ENCODE data around the gene TRIM17. TPM values are rescaled to one million over a fixed set of nuclear protein-coding genes. Genes with fewer than 3 reads are reported as not detected.

Gene TRIM17
- total RNA-seq, 1 experiment from 2014 or later: 55.5 TPM

DNA sequence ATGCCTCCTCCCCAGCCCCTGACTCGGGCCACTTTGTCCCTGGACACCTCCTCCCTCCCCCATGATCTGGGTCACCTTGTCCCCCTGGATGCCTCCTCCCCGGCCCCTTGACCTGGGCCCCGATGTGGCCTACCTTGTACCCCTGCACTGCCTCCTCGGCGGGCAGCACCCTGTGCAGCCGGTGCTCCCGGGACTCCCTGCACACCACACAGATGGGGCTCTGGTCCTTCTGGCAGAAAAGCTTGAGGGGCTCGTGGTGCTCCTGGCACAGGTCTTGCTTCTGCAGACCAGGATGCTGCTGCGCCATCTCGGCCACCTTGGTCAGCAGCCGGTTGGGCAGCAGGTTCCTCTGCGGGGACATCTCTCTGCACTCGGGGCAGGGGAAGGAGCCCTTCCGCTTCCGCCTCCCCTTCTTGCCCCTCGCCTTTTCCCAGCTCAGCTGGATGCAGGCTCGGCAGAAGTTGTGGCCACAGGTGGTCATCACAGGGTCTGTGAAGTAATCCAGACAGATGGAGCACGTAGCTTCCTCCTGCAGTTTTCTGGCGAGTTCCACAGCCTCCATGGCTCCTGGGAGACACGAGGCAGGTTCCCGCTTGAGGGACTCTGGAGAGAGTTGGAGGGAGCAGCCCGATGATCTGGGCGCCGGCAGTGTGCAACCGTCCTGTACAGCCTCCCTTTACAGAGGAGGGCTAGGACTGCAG lies 2.0 kb downstream of the TRIM17 start:
- no peak for TF ChIP-seq EZH2 (IDR thresholded peaks at IDR 0.05; ENCODE audit: low read depth)
- TF ChIP-seq, protein P1, sequence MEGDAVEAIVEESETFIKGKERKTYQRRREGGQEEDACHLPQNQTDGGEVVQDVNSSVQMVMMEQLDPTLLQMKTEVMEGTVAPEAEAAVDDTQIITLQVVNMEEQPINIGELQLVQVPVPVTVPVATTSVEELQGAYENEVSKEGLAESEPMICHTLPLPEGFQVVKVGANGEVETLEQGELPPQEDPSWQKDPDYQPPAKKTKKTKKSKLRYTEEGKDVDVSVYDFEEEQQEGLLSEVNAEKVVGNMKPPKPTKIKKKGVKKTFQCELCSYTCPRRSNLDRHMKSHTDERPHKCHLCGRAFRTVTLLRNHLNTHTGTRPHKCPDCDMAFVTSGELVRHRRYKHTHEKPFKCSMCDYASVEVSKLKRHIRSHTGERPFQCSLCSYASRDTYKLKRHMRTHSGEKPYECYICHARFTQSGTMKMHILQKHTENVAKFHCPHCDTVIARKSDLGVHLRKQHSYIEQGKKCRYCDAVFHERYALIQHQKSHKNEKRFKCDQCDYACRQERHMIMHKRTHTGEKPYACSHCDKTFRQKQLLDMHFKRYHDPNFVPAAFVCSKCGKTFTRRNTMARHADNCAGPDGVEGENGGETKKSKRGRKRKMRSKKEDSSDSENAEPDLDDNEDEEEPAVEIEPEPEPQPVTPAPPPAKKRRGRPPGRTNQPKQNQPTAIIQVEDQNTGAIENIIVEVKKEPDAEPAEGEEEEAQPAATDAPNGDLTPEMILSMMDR (conservative IDR thresholded peaks at IDR 0.05): no peak
- H3K36me3 ChIP-seq (ENCODE audit: low read depth): 0 out of 2 replicates have a peak, but pooled peaks cover 5% of the 10 kb centered on the region
- H2AFZ ChIP-seq: no peak overlapping the region
- H3K27me3 ChIP-seq (ENCODE audit: insufficient read depth, low read depth): no peaks in the 10 kb centered on the region
- peaks cover 23% of the 10 kb centered on the region for H3K79me2 ChIP-seq (ENCODE audit: low read depth)
- H3K9me2 ChIP-seq (ENCODE audit: insufficient read depth): no peaks in the 10 kb centered on the region
- H3K4me2 ChIP-seq: peak overlapping the region; percentile 86
- intact Hi-C loops (cut with micrococcal nuclease; ENCODE audit: unreplicated experiment): loop anchor here (10.0 kb wide), 1 partner anchor 810 kb away; no protein-coding TSS in a partner anchor
- no peak overlapping the region for H3K4me3 ChIP-seq
- H3K9me3 ChIP-seq (ENCODE audit: insufficient read depth, low read depth): no peaks in the 10 kb centered on the region
- peaks cover 32% of the 10 kb centered on the region for H3F3A ChIP-seq (ENCODE audit: insufficient read depth, low read depth)
- no TSS peak for BruUV-seq (replicated peaks)
- H3K4me1 ChIP-seq (replicated peaks; ENCODE audit: insufficient read depth): peaks cover 60% of the 10 kb centered on the region
- no peak overlapping the region for H3K27ac ChIP-seq
- H4K20me1 ChIP-seq (ENCODE audit: insufficient read depth): no peaks in the 10 kb centered on the region
- ChIA-PET CTCF (interaction anchor here (0.6 kb wide), 1 partner anchor 72 kb away, joined by 3 read pairs; no protein-coding TSS in a partner anchor), POLR2A (ENCODE audit: unreplicated experiment) (interaction anchor here (0.6 to 0.7 kb wide), 2 partner anchors 8 to 505 kb away, joined by 3 to 26 read pairs; partner anchors contain the start of gene TRIM11)
- DNase-seq: no peak

DNA sequence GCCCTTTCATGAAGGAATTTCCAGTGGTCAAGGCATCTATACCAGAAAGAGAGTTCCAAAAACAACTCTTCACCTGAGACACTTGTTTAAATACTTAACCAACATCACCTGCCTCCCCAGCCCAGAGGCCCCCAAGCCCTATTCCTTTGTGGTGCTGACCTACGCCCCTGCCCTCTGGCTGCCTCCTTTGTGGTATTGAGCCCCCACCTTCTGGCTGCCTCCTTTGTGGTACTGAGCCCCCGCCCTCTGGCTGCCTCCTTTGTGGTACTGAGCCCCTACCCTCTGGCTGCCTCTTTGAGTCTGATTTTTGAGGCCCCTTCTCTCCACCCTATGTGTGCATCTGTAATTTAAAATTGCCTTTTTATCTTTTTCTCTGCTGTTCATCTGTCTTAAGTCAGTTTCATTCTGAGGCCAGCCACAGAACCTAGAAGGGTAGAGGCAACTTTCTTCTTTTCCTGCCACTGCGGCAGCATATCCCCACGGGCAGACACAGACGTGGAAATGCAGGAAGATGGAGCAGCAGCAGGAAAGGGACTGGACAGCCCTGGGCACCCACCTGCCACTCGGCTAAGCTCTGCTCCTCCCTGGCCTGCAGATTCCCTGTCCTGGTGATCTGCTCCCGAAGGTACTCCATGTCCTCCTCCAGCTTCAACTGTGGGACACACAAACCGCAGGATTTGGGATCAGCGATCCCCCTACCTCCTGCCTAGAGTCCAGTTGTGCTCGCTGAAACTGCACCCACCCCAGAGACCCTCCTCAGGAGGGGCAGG lies 3.2 kb downstream of the TRIM17 start:
- Histone ChIP-seq H3K27me3 (ENCODE audit: insufficient read depth, low read depth) (no peaks in the 10 kb centered on the region), H3K9me2 (ENCODE audit: insufficient read depth) (no peaks in the 10 kb centered on the region), H3K36me3 (ENCODE audit: low read depth) (0 out of 2 replicates have a peak, but pooled peaks cover 5% of the 10 kb centered on the region), H3K9me3 (ENCODE audit: insufficient read depth, low read depth) (no peaks in the 10 kb centered on the region), H3K27ac (peak overlapping the region; percentile 68), H4K20me1 (ENCODE audit: insufficient read depth) (no peaks in the 10 kb centered on the region), H3K79me2 (ENCODE audit: low read depth) (peaks cover 31% of the 10 kb centered on the region), H3K4me1 (replicated peaks; ENCODE audit: insufficient read depth) (peaks cover 58% of the 10 kb centered on the region), H3F3A (ENCODE audit: insufficient read depth, low read depth) (peaks cover 29% of the 10 kb centered on the region), H2AFZ (no peak overlapping the region), H3K4me2 (peak overlapping the region; percentile 29), H3K4me3 (no peak overlapping the region)
- BruUV-seq (replicated peaks): no TSS peak
- no peak for DNase-seq
- ChIA-PET CTCF (no interaction called here), POLR2A (ENCODE audit: unreplicated experiment) (no interaction called here)
- TF ChIP-seq, protein P1 (conservative IDR thresholded peaks at IDR 0.05): no peak
- TF ChIP-seq EZH2 (IDR thresholded peaks at IDR 0.05; ENCODE audit: low read depth): no peak
- intact Hi-C loops (cut with micrococcal nuclease; ENCODE audit: unreplicated experiment): loop anchor here (10.0 kb wide), 1 partner anchor 811 kb away; no protein-coding TSS in a partner anchor
